Measurements from ENCODE around the gene PCDHB11. TPM values are rescaled to one million over a fixed set of nuclear protein-coding genes. Genes with fewer than 3 reads are reported as not detected.
"Not testable (repeated sequence)": the region's sequence is repeated elsewhere in the genome, so short reads cannot be mapped to it uniquely, and the experiment has no call there.

Gene PCDHB11
- total RNA-seq, 3 donors from 2014 or later (not counting 1 experiment from before 2014, with no cell fraction given): not detected

DNA sequence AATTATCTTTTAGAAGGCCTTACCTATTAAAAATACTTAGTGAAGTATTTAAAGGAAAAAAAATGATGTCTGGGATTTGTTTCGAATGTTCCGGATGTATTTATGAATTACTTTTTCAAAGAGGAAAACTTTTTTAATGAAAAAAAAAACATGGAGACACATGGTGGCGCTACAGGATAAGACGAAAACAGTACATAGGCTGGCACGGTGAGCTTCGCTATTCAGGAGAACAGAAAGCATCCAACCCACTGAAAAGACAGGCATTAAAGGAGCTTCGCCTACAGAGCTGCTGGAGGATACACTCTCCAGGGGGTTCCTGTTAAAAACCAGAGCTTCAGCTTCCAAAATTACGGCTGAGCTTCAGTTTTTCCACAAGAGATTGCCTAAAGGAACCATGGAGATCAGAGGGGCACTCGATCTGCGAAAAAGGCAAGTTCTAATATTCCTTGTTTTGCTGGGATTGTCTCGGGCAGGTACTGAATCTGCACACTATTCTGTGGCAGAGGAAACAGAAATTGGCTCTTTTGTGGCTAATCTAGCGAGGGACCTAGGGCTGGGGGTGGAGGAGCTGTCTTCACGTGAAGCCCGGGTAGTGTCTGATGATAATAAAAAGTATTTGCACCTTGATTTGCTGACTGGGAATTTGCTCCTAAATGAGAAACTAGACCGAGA is 23.8 kb downstream of the PCDHB11 start, which contains the start of gene PCDHB14:
Gene PCDHB14, plus strand, starts transcription at position 232 of the 672 bp plus-strand sequence. Its CDS starts 163 bp downstream, at position 395.
- TF ChIP-seq, protein P1, sequence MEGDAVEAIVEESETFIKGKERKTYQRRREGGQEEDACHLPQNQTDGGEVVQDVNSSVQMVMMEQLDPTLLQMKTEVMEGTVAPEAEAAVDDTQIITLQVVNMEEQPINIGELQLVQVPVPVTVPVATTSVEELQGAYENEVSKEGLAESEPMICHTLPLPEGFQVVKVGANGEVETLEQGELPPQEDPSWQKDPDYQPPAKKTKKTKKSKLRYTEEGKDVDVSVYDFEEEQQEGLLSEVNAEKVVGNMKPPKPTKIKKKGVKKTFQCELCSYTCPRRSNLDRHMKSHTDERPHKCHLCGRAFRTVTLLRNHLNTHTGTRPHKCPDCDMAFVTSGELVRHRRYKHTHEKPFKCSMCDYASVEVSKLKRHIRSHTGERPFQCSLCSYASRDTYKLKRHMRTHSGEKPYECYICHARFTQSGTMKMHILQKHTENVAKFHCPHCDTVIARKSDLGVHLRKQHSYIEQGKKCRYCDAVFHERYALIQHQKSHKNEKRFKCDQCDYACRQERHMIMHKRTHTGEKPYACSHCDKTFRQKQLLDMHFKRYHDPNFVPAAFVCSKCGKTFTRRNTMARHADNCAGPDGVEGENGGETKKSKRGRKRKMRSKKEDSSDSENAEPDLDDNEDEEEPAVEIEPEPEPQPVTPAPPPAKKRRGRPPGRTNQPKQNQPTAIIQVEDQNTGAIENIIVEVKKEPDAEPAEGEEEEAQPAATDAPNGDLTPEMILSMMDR (IDR thresholded peaks at IDR 0.05): no peak
- intact Hi-C loops (cut with micrococcal nuclease): loop anchor here (10.0 kb wide), 1 partner anchor 342 kb away; no protein-coding TSS in a partner anchor
- Mint-ChIP-seq H3K27me3 (ENCODE audit: low read depth in 2 of 2) (peaks cover 0 to 12% of the 10 kb centered on the region in 2 donors), H3K27ac (no peak within 1 kb of the TSS), H3K4me1 (no peaks in the 10 kb centered on the region), H3K4me3 (no peak within 1 kb of the TSS), H3K36me3 (no peaks in the 10 kb centered on the region), H3K9me3 (peaks cover 2 to 5% of the 10 kb centered on the region in 2 donors)
- 28% methylated on average over 15 of the region's 15 CpGs for WGBS (ENCODE audit: insufficient coverage)
- Histone ChIP-seq H3K27me3 (ENCODE audit: control insufficient read depth, insufficient read depth, low read length) (peaks cover 2% of the 10 kb centered on the region), H3K27ac (ENCODE audit: low read length) (no peak within 1 kb of the TSS), H3K9me3 (ENCODE audit: control insufficient read depth, insufficient read depth, low read length) (no peaks in the 10 kb centered on the region), H3K36me3 (ENCODE audit: control insufficient read depth, insufficient read depth, low read length) (no peaks in the 10 kb centered on the region), H3K4me1 (ENCODE audit: control insufficient read depth, insufficient read depth, low read length) (no peaks in the 10 kb centered on the region), H3K4me3 (ENCODE audit: low read length) (no peak within 1 kb of the TSS)
- ATAC-seq (no peak), DNase-seq (peak in 1 of 2 donors; percentile 44)

DNA sequence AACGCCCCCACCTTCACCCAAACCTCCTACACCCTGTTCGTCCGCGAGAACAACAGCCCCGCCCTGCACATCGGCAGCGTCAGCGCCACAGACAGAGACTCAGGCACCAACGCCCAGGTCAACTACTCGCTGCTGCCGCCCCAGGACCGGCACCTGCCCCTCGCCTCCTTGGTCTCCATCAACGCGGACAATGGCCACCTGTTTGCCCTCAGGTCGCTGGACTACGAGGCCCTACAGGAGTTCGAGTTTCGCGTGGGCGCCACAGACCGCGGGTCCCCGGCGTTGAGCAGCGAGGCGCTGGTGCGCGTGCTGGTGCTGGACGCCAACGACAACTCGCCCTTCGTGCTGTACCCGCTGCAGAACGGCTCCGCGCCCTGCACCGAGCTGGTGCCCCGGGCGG is 25.4 kb downstream of the PCDHB11 start:
- H3K36me3 Mint-ChIP-seq; H3K4me3 Mint-ChIP-seq; H3K9me3 ChIP-seq (ENCODE audit: control insufficient read depth, insufficient read depth, low read length); H3K27ac Mint-ChIP-seq; H3K4me1 ChIP-seq (ENCODE audit: control insufficient read depth, insufficient read depth, low read length); DNase-seq; H3K9me3 Mint-ChIP-seq; H3K27ac ChIP-seq (ENCODE audit: low read length); H3K27me3 ChIP-seq (ENCODE audit: control insufficient read depth, insufficient read depth, low read length); H3K36me3 ChIP-seq (ENCODE audit: control insufficient read depth, insufficient read depth, low read length); H3K4me1 Mint-ChIP-seq; H3K4me3 ChIP-seq (ENCODE audit: low read length); ATAC-seq; H3K27me3 Mint-ChIP-seq (ENCODE audit: low read depth in 2 of 2): not testable (repeated sequence)
- intact Hi-C loops (cut with micrococcal nuclease): loop anchor here (10.0 kb wide), 1 partner anchor 340 kb away; no protein-coding TSS in a partner anchor
- WGBS (ENCODE audit: insufficient coverage): 33% methylated on average over 24 of the region's 40 CpGs

DNA sequence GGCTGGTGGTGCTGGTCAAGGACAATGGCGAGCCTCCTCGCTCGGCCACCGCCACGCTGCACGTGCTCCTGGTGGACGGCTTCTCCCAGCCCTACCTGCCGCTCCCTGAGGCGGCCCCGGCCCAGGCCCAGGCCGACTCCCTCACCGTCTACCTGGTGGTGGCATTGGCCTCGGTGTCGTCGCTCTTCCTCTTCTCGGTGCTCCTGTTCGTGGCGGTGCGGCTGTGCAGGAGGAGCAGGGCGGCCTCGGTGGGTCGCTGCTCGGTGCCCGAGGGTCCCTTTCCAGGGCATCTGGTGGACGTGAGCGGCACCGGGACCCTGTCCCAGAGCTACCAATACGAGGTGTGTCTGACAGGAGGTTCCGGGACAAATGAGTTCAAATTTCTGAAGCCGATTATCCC is 26.0 kb downstream of the PCDHB11 start:
- H3K36me3 Mint-ChIP-seq; H3K36me3 ChIP-seq (ENCODE audit: control insufficient read depth, insufficient read depth, low read length); H3K27ac Mint-ChIP-seq; ATAC-seq; H3K27me3 ChIP-seq (ENCODE audit: control insufficient read depth, insufficient read depth, low read length); H3K27me3 Mint-ChIP-seq (ENCODE audit: low read depth in 2 of 2); H3K4me3 Mint-ChIP-seq; H3K4me1 ChIP-seq (ENCODE audit: control insufficient read depth, insufficient read depth, low read length); H3K4me1 Mint-ChIP-seq; H3K27ac ChIP-seq (ENCODE audit: low read length); DNase-seq; H3K9me3 Mint-ChIP-seq; H3K4me3 ChIP-seq (ENCODE audit: low read length); H3K9me3 ChIP-seq (ENCODE audit: control insufficient read depth, insufficient read depth, low read length): not testable (repeated sequence)
- intact Hi-C loops (cut with micrococcal nuclease): loop anchor here (10.0 kb wide), 1 partner anchor 339 kb away; no protein-coding TSS in a partner anchor
- WGBS (ENCODE audit: insufficient coverage): 35% methylated on average over 23 of the region's 30 CpGs

DNA sequence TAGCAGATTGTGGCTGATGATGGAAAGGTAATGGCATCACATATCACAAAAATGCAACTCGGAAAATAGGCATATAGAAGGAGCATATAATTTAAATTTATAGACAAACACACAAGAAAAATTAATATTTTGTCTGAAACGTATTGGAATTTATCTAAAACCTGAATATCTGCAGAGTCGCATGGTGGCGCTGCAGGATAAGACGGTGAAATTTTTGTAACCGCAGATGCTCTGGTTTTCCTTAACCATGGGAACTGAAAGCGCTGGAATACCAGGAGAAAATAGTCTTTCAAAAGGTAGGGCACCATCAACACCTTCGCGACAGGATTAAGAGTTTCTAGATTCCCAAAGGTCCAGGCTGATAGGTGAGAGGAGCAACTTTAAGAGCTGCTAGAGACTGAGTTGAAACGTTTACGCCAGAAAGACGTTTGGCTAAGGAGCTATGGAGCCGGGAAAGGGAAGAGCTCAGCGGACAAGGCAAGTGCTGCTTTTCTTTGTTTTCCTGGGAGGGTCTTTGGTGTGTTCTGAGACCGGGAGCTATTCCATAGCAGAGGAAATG is 34.8 kb downstream of the PCDHB11 start:
- H3K27ac ChIP-seq (ENCODE audit: low read length): no peak overlapping the region
- peaks cover 2% of the 10 kb centered on the region for H3K36me3 Mint-ChIP-seq
- no peaks in the 10 kb centered on the region for H3K4me1 Mint-ChIP-seq
- H3K4me3 ChIP-seq (ENCODE audit: low read length): no peak overlapping the region
- no peaks in the 10 kb centered on the region for H3K4me1 ChIP-seq (ENCODE audit: control insufficient read depth, insufficient read depth, low read length)
- 11% methylated on average over 14 of the region's 15 CpGs for WGBS (ENCODE audit: insufficient coverage)
- H3K9me3 ChIP-seq (ENCODE audit: control insufficient read depth, insufficient read depth, low read length): peaks cover 24% of the 10 kb centered on the region
- peaks cover 10 to 11% of the 10 kb centered on the region in 2 donors for H3K9me3 Mint-ChIP-seq
- TF ChIP-seq, protein P1 (IDR thresholded peaks at IDR 0.05): no peak
- H3K27ac Mint-ChIP-seq: no peak overlapping the region
- intact Hi-C loops (cut with micrococcal nuclease): no loop called here
- H3K36me3 ChIP-seq (ENCODE audit: control insufficient read depth, insufficient read depth, low read length): no peaks in the 10 kb centered on the region
- ATAC-seq (no peak), DNase-seq (peak in 1 of 2 donors; percentile 2)
- H3K4me3 Mint-ChIP-seq: no peak overlapping the region
- peaks cover 16% of the 10 kb centered on the region for H3K27me3 ChIP-seq (ENCODE audit: control insufficient read depth, insufficient read depth, low read length)
- peaks cover 0 to 6% of the 10 kb centered on the region in 2 donors for H3K27me3 Mint-ChIP-seq (ENCODE audit: low read depth in 2 of 2)

DNA sequence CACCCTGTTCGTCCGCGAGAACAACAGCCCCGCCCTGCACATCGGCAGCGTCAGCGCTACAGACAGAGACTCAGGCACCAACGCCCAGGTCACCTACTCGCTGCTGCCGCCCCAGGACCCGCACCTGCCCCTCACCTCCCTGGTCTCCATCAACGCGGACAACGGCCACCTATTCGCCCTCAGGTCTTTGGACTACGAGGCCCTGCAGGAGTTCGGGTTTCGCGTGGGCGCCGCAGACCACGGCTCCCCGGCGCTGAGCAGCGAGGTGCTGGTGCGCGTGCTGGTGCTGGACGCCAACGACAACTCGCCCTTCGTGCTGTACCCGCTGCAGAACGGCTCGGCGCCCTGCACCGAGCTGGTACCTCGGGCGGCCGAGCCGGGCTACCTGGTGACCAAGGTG is 36.5 kb downstream of the PCDHB11 start:
- peaks cover 23% of the 10 kb centered on the region for H3K27me3 ChIP-seq (ENCODE audit: control insufficient read depth, insufficient read depth, low read length)
- intact Hi-C loops (cut with micrococcal nuclease); H3K4me1 Mint-ChIP-seq; H3K27ac ChIP-seq (ENCODE audit: low read length); H3K4me1 ChIP-seq (ENCODE audit: control insufficient read depth, insufficient read depth, low read length); DNase-seq; H3K27me3 Mint-ChIP-seq (ENCODE audit: low read depth in 2 of 2); H3K4me3 ChIP-seq (ENCODE audit: low read length); H3K36me3 ChIP-seq (ENCODE audit: control insufficient read depth, insufficient read depth, low read length); H3K27ac Mint-ChIP-seq; ATAC-seq; H3K4me3 Mint-ChIP-seq: not testable (repeated sequence)
- WGBS (ENCODE audit: insufficient coverage): 35% methylated on average over 40 of the region's 40 CpGs
- peaks cover 37% of the 10 kb centered on the region for H3K9me3 ChIP-seq (ENCODE audit: control insufficient read depth, insufficient read depth, low read length)
- Mint-ChIP-seq H3K9me3 (peaks cover 12 to 16% of the 10 kb centered on the region in 2 donors), H3K36me3 (peaks cover 20% of the 10 kb centered on the region)
